T-helper 17 cell (primary cell): Measurements from ENCODE around the gene KIAA1217. TPM values are rescaled to one million over a fixed set of nuclear protein-coding genes. Genes with fewer than 3 reads are reported as not detected.

Experiments
- ATAC-seq: fragments of 150-1000 bp; cut with Tn5 transposase; 2 replicates; pipeline ENCODE4 v1.10.0; 2021; ENCODE audit warnings: mild to moderate bottlenecking, moderate library complexity
- DNase-seq, 3 donors: peaks; one replicate each; pipeline versions ENCODE4 v3.0.0 to v3.0.0-alpha.2; 2020 to 2021
- H3K9me3 ChIP-seq: one replicate; pipeline ENCODE4 v1.7.0; 2013; ENCODE audit warnings: low read length, mild to moderate bottlenecking; ENCODE audit not compliant: control insufficient read depth, poor library complexity, severe bottlenecking
- H3K27ac Mint-ChIP-seq: one replicate; pipeline ENCODE4 v1.8.0; 2022; ENCODE audit warnings: mild to moderate bottlenecking, moderate library complexity, mixed read lengths
- H3K27me3 Mint-ChIP-seq: one replicate; pipeline ENCODE4 v1.8.0; 2022; ENCODE audit warnings: mixed read lengths
- H3K36me3 Mint-ChIP-seq: one replicate; pipeline ENCODE4 v1.8.0; 2022; ENCODE audit warnings: low read depth, mixed read lengths
- H3K4me1 Mint-ChIP-seq: one replicate; pipeline ENCODE4 v1.8.0; 2022; ENCODE audit warnings: mild to moderate bottlenecking, mixed read lengths
- H3K4me3 Mint-ChIP-seq: one replicate; pipeline ENCODE4 v1.8.0; 2022; ENCODE audit warnings: mild to moderate bottlenecking, moderate library complexity, mixed read lengths
- total RNA-seq, 4 donors: library from RNA in 2 of 4; stranded (reverse) in 2 of 4; gene quantifications; one replicate each; pipeline ENCODE4 v1.2.3 and lab custom pipeline; 2022 to 2026

KIAA1217 gene
- total RNA-seq, 2 donors from 2014 or later = 0.39 to 0.85 TPM

DNA sequence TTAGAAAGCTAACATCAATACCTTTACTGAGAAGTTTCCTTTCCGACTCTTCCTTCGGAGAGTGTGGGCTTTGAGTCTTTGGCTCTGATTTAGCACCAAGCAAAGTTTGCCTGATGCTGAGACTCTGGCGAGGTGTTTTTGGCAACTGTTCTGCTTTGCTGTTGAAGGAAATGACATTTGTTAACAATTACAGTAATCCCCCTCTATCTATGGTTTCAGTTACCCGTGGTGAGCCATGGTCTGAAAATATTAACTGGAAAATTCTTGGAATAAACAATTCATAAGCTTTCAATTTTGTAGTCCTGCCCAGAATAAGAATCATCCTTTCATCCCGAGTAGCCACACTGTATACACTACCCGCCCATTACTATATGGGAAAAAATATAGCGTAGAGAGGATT is 388.5 kb downstream of the KIAA1217 start:
- no peak for ATAC-seq
- no peak for DNase-seq
- H3K27ac Mint-ChIP-seq = no peak overlapping the region
- H3K4me3 Mint-ChIP-seq = no peak overlapping the region
- no peaks in the 10 kb centered on the region for H3K9me3 ChIP-seq
- H3K27me3 Mint-ChIP-seq = no peaks in the 10 kb centered on the region
- H3K36me3 Mint-ChIP-seq = peaks cover 4% of the 10 kb centered on the region
- H3K4me1 Mint-ChIP-seq = peaks cover 3% of the 10 kb centered on the region
